Measurements from ENCODE around the gene PTPN23.

DNA sequence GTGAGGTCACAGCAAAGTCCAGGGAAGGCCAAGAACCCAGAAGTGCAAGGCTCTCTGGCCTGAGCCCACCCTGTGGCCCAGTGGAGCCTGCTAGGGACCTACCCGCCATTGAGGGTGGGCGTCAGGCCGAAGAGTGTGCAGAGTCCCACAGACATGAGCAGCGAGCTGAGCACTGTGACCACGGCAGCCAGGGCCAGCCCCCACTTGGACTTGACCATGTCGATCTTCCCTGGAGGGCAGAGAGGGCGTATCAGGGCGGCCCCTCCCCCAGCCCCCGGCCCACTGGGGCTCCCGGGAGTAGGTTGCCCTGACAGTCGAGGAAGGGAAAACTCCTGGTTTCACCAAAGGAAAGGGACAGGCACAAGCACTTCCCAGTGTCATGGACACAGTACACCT lies 44.6 kb downstream of the PTPN23 start:
- TF ChIP-seq, protein P1, sequence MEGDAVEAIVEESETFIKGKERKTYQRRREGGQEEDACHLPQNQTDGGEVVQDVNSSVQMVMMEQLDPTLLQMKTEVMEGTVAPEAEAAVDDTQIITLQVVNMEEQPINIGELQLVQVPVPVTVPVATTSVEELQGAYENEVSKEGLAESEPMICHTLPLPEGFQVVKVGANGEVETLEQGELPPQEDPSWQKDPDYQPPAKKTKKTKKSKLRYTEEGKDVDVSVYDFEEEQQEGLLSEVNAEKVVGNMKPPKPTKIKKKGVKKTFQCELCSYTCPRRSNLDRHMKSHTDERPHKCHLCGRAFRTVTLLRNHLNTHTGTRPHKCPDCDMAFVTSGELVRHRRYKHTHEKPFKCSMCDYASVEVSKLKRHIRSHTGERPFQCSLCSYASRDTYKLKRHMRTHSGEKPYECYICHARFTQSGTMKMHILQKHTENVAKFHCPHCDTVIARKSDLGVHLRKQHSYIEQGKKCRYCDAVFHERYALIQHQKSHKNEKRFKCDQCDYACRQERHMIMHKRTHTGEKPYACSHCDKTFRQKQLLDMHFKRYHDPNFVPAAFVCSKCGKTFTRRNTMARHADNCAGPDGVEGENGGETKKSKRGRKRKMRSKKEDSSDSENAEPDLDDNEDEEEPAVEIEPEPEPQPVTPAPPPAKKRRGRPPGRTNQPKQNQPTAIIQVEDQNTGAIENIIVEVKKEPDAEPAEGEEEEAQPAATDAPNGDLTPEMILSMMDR (IDR thresholded peaks at IDR 0.05) = no peak
- TF ChIP-seq POLR2A (IDR thresholded peaks at IDR 0.05) (no peak), POLR2AphosphoS5 (IDR thresholded peaks at IDR 0.05; ENCODE audit: insufficient read depth in 1 of 2, low read depth in 1 of 2) (no peak)

Data from vagina (tissue), 2 donors.